Activated T-cell treated with anti-CD3 and anti-CD28 coated beads, Interleukin-2, amount 50 U/mL, for 1 hour (primary cell): ENCODE measurements around the gene SPTBN5.

Source experiments
- DNase-seq: peaks from one replicate; pipeline ENCODE4 v3.0.0-alpha.2; 2020

The SPTBN5 gene

DNA sequence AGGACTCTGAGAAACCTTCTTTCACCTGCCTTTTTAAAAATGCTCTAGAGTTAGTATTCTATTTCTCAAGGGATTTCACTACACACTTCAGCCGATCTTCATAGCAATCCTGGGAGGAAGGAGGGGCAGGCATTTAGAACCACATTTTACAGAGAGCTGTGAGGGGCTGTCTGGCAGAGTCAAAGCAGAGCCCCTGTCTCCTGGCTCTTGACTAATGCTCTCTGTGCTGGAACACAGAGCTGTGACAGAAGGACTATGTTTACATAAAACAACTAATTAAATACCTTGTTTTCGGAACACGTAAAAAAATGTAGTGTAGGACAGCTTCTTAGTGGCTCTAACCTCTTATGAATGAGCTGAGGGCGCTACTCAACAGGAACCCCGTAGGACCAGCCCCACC lies 7.6 kb upstream of the SPTBN5 start:
- DNase-seq: no peak

DNA sequence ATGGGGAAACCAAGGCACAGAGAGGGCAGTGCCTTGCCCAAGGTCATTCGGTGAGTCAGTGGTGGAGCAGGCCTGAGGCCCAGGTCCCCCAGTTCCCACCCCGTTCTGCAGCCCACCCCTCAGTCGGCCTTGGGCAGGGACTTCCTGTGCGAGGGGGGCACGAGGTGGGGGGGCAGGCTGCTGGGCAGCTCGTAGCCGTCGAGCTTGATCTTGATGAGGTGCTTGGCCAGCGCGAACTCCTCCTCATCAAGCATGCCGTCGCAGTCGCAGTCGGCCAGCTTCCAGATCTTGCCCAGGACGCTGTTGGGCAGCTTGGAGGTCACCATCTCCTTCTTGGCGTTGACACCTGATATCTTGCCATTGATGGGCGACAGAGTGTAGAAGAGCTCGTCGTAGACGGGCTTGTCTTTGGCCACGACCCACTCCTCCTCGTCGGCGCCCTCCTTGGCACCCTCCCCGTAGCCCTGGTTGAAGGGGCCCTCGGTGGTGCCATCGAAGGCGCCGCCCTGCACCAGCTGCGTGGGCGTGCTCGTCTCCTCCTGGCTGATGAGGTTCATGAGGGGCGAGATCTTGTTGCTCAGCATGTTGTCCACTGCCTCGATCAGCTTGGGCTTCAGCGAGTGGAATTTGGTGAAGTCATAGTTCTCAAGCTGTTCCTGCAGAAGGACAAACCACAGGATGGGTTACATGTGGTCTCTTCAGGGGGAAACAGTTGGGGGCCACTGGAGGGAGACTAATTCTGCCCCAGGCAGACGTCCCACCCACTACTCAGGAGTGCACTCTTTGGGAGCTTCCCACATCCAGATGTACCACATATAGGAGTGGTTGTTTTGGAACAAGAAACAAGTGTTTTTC lies 6.9 kb upstream of the SPTBN5 start:
- no peak for DNase-seq

DNA sequence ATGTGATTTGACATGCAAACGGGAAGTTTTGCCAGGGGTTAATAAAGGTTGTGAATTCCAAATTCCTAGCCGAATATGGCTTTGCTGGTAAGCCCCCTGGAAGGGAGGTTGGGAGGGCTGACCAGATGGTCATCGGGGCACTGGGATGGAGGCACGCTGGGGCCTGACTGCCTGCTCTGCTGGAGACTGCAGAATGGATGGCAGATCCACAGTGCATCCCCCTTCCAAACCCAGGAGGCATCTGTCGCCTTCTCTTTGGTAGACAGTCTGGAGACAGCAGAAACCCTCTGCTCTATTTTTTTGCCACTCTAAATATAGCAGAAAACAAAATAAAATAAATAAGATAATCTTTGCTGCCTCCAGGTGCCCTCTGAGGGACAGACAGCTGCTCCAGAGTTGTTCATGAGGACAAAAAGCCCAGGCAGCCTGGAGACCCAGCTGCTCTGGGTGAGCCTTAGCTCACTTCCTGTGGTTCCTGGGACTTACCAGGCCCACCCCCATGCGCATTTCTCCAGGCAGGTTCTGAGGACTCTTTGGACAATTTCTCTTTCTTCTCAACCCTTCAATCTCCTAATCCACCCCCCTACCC lies 6.1 kb upstream of the SPTBN5 start:
- DNase-seq: no peak

DNA sequence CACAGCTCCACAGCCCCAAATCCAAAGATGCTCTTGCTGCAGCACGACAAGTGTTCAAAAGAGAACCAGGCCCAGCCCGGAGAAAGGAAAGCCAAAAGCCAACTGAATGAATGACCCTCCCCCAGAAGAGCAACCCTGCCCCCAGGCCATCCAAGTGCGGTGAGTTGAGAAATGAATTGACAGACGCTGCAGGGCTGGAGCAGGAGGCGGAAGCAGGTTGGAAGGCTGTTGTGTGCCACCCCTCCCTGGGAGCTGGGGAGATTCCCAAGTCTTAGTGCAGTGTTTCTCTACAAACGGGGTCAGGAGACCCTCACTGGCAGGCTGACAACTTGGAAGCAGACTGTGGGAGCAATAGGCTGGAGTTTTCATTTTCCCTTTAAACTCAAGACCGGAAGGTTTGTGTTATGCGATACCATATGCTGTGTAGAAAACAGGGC lies 3.5 kb upstream of the SPTBN5 start:
- DNase-seq: no peak

DNA sequence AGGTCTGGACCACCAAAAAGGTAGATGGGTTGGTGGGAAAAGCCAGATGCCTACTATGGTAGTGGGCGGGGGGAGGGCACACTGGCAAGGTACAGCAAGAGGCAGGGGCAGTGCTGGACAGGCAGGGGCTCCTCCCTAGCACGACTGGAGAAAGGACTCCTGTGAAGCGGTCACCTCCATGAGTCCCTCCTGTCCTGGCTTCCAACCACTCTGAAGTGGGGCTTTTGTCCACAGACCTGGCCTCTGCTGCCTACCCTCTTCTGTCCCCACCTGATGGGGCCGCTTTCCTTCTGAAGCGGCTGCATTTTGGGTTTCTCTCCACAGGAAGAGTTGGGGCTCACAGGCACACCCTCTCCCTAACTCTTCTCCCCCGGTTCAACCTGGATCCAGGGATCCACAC lies 2.7 kb upstream of the SPTBN5 start:
- DNase-seq: no peak

DNA sequence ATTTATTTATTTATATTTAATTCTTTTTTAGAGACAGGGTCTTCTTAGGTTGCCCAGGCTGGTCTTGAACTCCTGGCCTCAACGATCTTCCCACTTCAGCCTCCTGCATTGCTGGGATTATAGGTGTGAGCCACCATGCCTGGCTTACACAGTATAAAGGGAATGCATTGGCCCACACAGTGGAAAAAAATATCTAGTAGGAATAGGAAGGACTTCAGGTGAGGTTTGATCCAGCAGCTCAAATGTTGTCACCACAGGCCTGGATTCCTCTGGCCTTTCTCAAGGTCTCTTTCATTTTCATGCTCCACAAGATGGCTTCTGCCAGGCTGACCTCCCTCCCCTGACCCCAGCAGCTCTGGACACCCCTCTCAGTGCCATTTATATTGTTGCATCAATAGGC lies 2.1 kb upstream of the SPTBN5 start:
- no peak for DNase-seq

DNA sequence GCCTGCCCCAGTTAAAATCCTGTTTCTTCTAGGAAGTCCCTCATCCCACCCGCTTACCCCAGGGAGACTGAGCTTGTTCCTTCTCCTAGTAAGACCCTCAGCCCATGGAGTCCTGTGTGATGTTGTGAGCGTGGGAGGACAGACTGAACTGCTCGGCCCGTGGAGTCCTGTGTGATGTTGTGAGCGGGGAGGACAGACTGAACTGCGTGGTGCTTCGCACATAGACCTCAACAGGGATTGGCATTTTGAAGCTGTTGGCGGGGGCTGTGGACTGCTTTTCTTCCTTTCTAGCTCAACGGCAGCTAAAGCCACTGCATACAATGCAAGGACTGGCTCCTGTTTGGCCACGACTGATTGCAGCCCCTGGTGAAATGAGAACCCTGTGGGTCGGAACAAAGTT lies 1.6 kb upstream of the SPTBN5 start:
- no peak for DNase-seq

DNA sequence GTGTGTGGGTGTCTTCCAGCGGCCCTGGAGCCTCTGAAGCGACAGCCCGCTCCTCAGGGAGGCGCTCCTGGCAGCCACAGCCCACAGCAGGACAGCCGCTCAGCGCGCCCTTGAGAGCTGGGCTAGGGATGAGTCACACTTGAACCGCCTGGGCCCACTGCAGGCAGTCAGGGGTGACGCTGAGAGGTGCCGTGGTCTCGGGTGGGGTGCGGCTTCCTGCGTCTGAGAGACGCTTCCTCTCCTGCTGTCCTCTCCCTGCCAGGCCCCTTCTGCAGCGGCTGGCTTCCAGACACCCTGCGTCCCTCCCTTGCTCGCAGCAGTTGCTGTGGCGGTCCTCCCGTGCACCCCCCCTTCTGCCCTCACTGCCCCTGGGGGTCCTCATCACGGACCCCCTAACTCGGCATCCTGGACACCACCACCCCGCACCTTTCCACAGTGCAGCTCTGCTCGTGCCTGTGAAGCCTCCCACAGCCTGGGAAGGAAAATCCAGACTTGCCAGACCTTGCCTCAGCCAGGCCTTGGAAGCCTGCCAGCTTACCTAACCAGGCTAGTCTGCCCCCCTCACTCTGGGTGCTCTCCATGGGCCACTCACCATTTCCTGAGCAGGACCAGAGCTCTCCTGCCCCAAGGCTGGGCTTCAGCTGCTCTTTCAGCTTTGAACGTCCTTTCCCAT lies 1.1 kb upstream of the SPTBN5 start:
- DNase-seq: peak; percentile 89

DNA sequence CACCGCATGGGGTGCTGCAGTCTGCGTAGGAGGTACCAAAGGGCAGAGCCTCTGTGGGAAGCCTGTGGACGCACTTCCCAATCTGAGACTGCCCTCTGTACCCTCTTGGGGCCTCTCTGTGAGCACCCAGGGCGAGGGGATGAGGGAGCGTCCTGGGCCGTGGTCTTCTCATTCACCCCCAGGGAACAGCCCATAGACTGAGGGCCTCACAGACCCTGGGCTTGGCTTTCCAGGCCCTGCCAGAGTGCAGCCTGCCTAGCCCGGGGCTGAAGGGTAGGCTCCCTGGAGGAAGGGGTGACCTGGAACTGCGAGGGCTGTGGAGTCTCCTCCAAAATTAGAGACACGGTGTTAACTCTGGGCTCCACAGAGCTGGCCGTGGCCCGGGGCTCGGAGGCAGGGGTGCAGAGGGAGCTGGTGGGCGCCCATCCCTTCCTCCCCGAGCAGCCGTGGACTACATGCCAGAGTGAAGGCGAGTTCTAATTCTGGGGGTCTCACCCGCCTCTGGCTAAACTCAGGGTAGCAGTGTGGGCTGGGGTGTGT lies 468 bp upstream of the SPTBN5 start:
- DNase-seq: no peak

DNA sequence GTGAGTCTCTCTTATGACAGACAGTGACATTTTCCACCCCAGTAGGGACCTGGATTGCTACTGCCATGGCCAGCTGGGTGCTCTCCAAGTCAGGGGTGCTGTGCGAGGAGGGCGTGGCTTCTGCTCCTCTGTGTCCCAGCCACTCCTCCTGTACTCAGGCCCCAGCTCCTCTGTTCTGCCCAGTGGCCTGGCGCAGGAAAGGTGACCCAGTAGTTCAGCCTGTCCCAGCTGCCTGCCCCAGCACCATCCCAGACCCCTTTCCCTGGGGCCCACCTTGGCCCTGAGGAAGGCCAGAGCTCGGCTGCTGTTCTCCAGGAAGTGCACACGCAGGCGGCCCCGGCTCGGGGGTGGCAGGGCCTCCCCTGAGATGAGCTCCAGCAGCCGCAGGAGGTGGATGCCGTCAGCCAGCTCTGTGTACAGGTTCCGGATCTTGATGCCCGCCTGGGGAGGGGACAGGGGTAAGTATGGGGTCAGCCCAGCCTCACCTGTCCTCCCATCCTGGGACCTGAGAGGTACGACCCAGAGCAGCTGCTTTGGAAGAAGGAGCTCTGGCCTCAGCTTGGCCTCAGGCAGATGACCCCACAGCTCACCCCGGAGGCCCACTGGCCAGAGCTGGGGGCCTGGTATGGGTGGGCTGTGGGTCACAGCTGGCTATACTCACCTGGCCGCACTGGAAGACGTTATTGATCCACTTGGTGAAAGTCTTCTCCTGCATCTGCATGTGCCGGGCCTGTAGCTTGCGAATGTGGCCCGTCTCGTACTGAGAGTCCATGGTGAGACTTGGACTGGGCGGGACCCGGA lies 1.0 kb downstream of the SPTBN5 start:
- peak; percentile 61 for DNase-seq

DNA sequence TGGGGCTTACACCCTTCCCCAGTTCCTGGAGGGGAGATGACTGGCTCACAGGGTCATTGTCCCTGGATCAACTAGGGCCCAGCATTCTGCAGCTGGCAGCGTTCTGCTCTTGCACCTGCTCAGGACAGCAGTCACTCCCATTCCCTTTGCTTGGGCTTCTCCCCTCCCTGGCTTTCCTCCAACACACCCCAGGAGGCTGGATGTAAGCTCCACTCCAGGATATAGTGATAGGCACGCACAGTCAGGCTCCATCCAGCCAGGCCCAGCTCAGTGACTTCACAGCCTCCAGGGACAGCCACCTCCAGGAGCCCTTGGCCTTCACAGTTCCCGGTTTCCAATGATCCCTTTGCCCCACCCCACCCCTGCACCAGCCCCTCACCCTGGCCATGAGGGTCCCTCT lies 1.9 kb downstream of the SPTBN5 start:
- DNase-seq: no peak

DNA sequence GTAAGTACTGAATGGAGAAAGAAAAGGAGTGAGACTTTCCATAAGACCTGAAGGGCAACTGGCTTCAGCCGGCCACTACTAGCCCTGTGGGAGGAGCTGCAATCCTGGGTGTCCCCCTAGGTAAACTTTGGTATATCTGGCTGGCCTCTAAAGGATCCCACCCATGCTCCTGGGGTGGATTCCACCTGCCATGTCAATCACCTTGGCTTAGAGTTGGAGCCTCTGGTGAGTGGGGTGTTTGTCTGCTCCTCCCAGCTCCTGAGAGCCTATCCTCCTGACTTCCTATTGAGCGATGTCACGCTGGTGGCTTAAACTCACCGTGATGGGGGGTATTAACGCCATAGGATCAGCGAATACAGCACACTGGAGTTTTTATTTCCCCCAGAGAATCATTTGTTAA lies 2.6 kb downstream of the SPTBN5 start:
- no peak for DNase-seq

DNA sequence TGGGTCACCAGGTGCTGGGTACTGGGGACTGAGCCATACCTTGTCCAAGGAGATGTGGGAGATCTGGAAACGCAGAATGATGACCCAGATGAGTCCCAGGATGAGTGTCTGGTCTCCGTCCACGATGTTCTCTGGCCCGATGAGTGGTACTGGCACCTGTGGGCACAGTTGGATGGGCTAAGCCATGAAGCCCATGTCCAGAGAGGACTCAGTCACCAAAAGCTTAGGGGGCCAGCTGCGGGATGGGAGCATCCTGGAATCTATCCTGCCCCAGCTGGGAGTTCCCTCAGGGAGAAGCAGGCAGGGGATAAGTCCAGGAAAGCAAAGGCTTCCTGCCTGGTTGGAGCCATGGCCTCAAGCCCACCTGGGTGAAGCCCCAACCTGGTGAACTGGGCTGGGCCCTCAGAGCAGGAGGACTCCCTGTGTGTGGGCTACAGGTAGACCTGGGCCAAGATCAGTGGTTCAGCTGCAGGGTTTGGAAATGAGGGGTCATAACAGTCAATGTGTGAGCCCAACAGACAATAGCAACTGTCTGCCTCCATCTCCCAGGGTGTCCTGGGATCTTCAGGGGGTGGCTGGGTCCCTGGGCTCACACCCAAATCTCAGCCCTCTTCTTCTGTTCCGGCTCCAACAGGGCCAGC lies 3.7 kb downstream of the SPTBN5 start:
- no peak for DNase-seq

DNA sequence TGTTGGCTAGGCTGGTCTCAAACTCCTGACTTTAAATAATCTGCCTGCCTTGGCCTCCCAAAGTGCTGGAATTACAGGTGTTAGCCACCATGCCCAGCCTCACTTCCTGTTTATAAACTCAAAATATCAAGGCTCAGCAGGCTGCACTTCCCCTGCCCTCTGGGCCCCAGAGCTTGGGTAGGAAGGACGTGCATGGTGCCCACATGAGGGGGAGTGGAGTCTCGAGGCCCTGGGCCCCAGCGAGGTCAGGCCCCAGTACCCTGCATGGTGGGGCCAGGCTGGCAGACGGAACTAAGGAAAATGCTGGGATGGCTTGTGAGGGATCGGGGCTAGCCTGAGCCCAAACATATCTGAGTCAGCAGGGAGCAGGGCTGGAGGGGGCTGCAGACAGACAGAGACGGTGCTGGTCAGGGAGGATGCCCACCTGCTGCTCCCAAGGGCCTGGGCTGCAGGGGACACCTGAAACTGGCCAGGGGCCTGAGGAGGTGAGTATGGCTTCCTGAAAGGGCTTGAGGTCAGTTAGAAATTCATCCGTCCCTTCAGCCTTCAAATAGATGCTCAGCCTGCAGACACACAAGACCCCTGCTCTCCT lies 5.1 kb downstream of the SPTBN5 start:
- no peak for DNase-seq

DNA sequence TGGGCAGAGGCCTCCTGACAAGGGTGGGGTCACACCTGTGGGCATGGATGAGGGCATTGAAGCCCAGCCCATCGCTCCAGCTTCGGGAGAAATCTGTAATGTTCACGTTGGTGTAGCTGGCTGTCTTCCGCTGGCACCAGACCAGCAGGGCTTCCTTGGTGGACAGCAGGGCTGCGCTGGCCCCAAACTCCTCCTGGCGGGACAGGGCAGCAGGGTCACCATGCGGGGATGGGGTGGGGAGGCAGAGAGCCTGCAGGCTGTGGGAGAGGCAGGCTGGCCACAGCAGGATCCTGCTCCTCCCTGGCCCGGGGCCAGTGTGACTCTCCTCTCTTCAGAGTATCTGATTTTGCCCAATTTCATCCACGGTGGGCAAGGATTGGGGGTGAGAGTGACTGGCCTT lies 6.0 kb downstream of the SPTBN5 start:
- DNase-seq: no peak

DNA sequence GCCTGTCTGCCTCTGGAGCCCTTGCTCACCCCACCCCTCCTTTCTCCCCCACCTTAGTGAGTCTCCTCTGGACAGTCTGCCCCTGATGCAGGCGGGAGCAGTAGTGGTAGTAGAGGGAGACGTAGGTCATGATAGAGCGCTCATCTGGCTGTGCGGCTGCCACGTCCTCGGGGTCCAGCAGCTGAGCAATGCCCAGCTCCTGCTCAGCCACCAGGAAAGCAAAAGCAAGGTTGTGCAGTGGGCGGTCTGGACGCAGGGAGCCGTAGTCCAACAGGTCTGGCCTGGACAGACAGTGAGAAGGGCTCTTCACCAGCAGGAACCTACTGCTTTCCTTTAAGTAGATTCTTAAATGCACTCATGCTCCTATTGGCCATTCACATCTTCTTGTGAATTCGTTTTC lies 6.7 kb downstream of the SPTBN5 start:
- no peak for DNase-seq

DNA sequence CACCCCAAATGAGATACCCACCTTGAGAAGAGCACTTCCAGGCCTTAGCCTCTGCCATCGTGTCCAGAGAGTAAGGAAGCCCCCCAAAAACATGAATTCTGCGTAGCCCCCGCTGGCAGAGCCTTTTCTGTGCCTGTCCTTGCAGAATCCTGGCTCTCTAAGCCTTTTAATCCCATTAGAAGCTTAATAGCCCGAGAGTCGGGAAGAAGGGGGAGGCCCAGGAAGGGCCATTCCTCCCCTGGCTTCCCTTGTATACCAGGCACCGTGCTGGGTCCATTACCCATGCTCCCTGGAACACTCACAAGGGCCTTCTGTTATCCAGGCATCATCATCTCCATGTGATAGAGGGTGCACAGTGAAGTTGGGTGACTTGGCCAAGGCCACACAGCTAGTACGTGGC lies 7.1 kb downstream of the SPTBN5 start:
- no peak for DNase-seq

DNA sequence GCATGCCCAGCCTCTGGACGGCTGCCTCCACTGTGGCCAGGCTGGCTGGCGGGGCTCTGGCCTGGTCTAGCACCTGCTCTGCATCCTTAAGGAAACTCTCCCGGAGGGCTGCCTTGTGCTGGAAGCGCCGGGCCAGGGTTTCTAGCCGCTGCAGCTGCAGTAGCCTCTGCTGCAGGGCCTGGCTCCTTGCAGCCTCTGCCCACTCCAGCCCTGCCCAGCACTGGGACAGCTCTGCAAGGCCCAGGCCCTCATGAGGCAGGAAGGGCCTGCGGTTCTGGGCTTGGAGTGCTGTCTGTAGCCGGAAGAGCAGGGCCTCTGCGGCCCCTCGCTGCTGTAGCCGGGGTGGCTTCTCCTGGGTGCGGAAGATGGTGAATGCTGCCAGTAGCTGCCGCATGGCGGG lies 8.0 kb downstream of the SPTBN5 start:
- DNase-seq: no peak

DNA sequence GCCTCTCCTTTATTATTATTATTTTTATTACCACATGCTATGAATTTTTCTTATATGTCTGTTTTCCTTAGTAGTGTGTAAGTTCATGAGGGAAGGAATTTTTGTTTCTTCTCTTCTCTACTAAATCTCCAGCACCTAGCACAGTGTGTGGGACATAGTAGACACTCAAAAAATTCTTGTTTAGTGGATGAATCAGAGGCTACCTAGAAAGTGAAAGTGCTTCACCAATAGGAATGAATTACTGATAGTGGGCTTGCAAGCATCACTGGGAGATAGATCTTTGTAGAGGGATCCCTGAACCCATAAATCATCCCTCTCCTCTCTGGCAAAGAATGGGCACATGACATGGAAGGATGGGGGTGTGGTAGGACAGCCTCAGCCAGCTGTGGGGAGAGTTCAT lies 8.5 kb downstream of the SPTBN5 start:
- no peak for DNase-seq

DNA sequence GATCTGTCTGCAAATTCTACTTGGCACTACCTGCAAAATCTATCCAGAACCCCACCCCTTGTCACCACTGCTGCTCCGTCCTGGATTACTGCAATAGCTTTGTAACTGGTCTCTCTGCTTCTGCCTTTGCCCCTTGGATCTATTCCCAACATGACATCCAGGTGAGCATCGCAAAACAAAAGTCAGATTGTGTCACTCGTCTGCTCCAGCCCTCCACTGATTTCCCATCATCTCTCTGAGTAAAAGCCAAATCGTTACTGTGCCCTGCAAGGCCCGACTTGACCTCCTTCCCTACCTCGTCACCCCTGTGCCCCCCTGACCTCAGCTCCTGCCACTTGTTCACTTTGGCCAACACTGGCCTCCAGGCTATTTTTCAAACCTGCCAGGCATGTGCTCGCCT lies 9.4 kb downstream of the SPTBN5 start:
- no peak for DNase-seq

DNA sequence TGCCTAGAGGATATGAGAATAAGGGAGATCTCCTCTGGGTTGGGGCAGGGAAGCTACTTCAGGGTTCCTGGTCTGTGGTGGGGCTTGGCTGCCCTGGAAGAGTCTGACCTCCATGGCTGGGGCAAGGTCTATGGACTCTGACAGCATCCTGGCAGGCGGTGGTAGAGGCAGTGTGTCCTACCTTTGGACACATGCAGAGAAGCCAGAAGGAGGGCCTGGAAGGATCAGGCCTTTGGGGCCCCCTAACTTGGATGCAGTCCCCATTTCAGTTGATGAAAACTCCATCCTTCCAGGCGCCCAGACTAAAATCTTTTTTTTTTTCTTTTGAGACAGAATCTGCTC lies 10.4 kb downstream of the SPTBN5 start:
- DNase-seq: no peak
